ENCODE measurements around the gene LTV1. TPM values are rescaled to one million over a fixed set of nuclear protein-coding genes. Genes with fewer than 3 reads are reported as not detected.

The LTV1 gene
- total and polyA plus RNA-seq, 2 of the 8 experiments (the other 6 are each of a cell fraction or from before 2014, with no cell fraction given), result 8.0 to 46.9 TPM

GRCh38 chr6:143845033-143845432, 1.9 kb downstream of the LTV1 start:
- CTCF ChIA-PET (ENCODE audit: partially characterized antibody), result interaction anchor here (0.5 to 4.4 kb wide), 3 partner anchors 99 to 269 kb away, joined by 5 to 22 read pairs (median 12); no protein-coding TSS in a partner anchor
- no peak for FAIRE-seq
- H3K36me3 ChIP-seq (ENCODE audit: control insufficient read depth in 2 of 4, insufficient read depth in 4 of 4, low read length in 3 of 4), result peaks cover 26 to 57% (median 43%) of the 10 kb centered on the region in 4 experiments
- TF ChIP-seq TEAD4 (IDR thresholded peaks at IDR 0.05; ENCODE audit: low read depth, low read length) (no peak), MAFK (IDR thresholded peaks at IDR 0.05; ENCODE audit: low read depth, low read length) (no peak), PHF8 (conservative IDR thresholded peaks at IDR 0.05; ENCODE audit: low read depth, low read length) (no peak), CEBPB (IDR thresholded peaks at IDR 0.05; ENCODE audit: low read depth, low read length) (no peak), CHD2 (IDR thresholded peaks at IDR 0.05; ENCODE audit: low read length) (no peak), BACH1 (IDR thresholded peaks at IDR 0.05; ENCODE audit: low read length) (no peak), POLR2A (IDR thresholded peaks at IDR 0.05; ENCODE audit: control extremely low read depth in 1 of 2, low read depth in 2 of 2, low read length in 2 of 2) (no peak), ATF3 (IDR thresholded peaks at IDR 0.05; ENCODE audit: insufficient read depth, low read depth, low read length) (no peak), CHD1 (IDR thresholded peaks at IDR 0.05; ENCODE audit: low read depth, low read length) (no peak), FOSL1 (IDR thresholded peaks at IDR 0.05; ENCODE audit: insufficient read depth, low read depth, low read length) (no peak), SUZ12 (IDR thresholded peaks at IDR 0.05; ENCODE audit: low read length) (no peak), ASH2L (IDR thresholded peaks at IDR 0.05; ENCODE audit: low read length) (no peak), BCL11A (IDR thresholded peaks at IDR 0.05; ENCODE audit: low read depth in 2 of 2, low read length in 2 of 2) (no peak), RNF2 (IDR thresholded peaks at IDR 0.05; ENCODE audit: borderline replicate concordance, low read depth, low read length, missing control alignments, poor library complexity, severe bottlenecking) (no peak)

More at GRCh38 chr6:143845033-143845432, 1.9 kb downstream of the LTV1 start:
- Histone ChIP-seq H4K91ac (replicated peaks; ENCODE audit: insufficient read length, low read length) (no peak overlapping the region), H3K27ac (ENCODE audit: low read depth, low read length) (no peak overlapping the region), H3K18ac (ENCODE audit: extremely low read depth, low read length) (no peak overlapping the region), H3K56ac (replicated peaks; ENCODE audit: insufficient read length, low read depth, low read length) (no peak overlapping the region), H4K5ac (ENCODE audit: insufficient read length, low read depth, low read length) (no peak overlapping the region), H2BK120ac (replicated peaks; ENCODE audit: low read depth, low read length) (no peak overlapping the region), H3K4ac (replicated peaks; ENCODE audit: insufficient read length, low read depth, low read length) (no peak overlapping the region), H3K9ac (replicated peaks in 1 of 4; ENCODE audit: extremely low read depth in 1 of 4, low read depth in 3 of 4, low read length in 3 of 4) (no peak overlapping the region), H2BK20ac (ENCODE audit: low read length) (no peak overlapping the region), H2BK15ac (ENCODE audit: low read length) (no peak overlapping the region), H3K9me3 (ENCODE audit: insufficient read depth in 2 of 2, low read depth in 1 of 2, low read length in 1 of 2) (no peaks in the 10 kb centered on the region), H3K79me1 (ENCODE audit: low read depth, low read length) (peaks cover 8% of the 10 kb centered on the region), H3K27me3 (replicated peaks in 1 of 4; ENCODE audit: control insufficient read depth in 3 of 4, extremely low read depth in 1 of 4, insufficient read depth in 3 of 4, low read length in 3 of 4) (no peaks in the 10 kb centered on the region; a peak in 1 of 7 replicates), H3K23ac (ENCODE audit: insufficient read length) (no peak overlapping the region), H4K20me1 (replicated peaks in 1 of 2; ENCODE audit: control insufficient read depth in 1 of 2, insufficient read depth in 2 of 2, low read length in 2 of 2) (peaks cover 0 to 1% of the 10 kb centered on the region in 2 experiments), H2BK5ac (ENCODE audit: low read depth, low read length) (no peak overlapping the region), H2BK12ac (ENCODE audit: low read depth, low read length) (no peak overlapping the region), H3K14ac (ENCODE audit: insufficient read length) (no peak overlapping the region), H2AK5ac (ENCODE audit: low read depth, low read length) (no peak overlapping the region), H3K23me2 (ENCODE audit: low read depth, low read length) (no peaks in the 10 kb centered on the region; the same call in 1 of the 2 replicates), H3K4me2 (ENCODE audit: insufficient read depth in 1 of 2, low read depth in 2 of 2, low read length in 2 of 2) (no peak overlapping the region; a peak in 1 of 4 replicates), H3K79me2 (ENCODE audit: control insufficient read depth in 1 of 2, insufficient read depth in 2 of 2, low read length in 2 of 2) (peaks cover 5 to 53% of the 10 kb centered on the region in 2 experiments; a peak in 3 of 4 replicates), H3K4me1 (replicated peaks in 1 of 4; ENCODE audit: control insufficient read depth in 3 of 4, insufficient read depth in 4 of 4, low read length in 3 of 4) (0 out of 7 replicates have a peak, but pooled peaks cover 0 to 2% (median 0%) of the 10 kb centered on the region in 4 experiments), H3K4me3 (ENCODE audit: extremely low read depth in 1 of 4, insufficient read depth in 2 of 4, low read depth in 3 of 4, low read length in 4 of 4) (no peak overlapping the region), H2AFZ (ENCODE audit: low read length) (no peak overlapping the region), H4K8ac (ENCODE audit: extremely low read depth, insufficient read depth, low read length) (no peak overlapping the region)
- POLR2A ChIA-PET (ENCODE audit: partially characterized antibody), result interaction anchor here (1.0 to 3.6 kb wide), 4 partner anchors 11 to 98 kb away, joined by 5 to 20 read pairs (median 15); partner anchors contain the start of gene ZC2HC1B
- WGBS, 2 experiments (ENCODE audit: extremely low coverage in 1 of 2, insufficient coverage in 1 of 2, insufficient read length in 1 of 2, insufficient replicate concordance in 2 of 2, low coverage in 1 of 2, low lambda C conversion rate in 2 of 2, missing lambda C conversion rate in 1 of 2), result 88% methylated on average over 5 of the region's 5 CpGs; no CpG with 5 or more reads in 1 of the 2 experiments
- no peak for DNase-seq (ENCODE audit: low read depth in 1 of 2, low spot score in 2 of 2)

All from H1 (cell line).